Esophagus (tissue), 2 donors: ENCODE measurements around the gene RNF19B. TPM values are rescaled to one million over a fixed set of nuclear protein-coding genes. Genes with fewer than 3 reads are reported as not detected.

Experiments used
- H3K27ac ChIP-seq, 2 donors: one replicate each; pipeline ENCODE4 v1.5.1; 2013; ENCODE audit warnings: low read depth in 2 of 2, mild to moderate bottlenecking in 2 of 2, inconsistent platforms in 1 of 2, low read length in 1 of 2, moderate library complexity in 1 of 2
- H3K27me3 ChIP-seq, 2 donors: one replicate each; pipeline ENCODE4 v1.6.1; 2013; ENCODE audit warnings: low read length in 2 of 2, control low read depth in 1 of 2, mild to moderate bottlenecking in 1 of 2; ENCODE audit not compliant: insufficient read depth in 2 of 2, control insufficient read depth in 1 of 2
- H3K36me3 ChIP-seq, 2 donors: one replicate each; pipeline ENCODE4 v1.6.1; 2013; ENCODE audit warnings: low read length in 1 of 2; ENCODE audit not compliant: control insufficient read depth in 2 of 2, insufficient read depth in 2 of 2
- H3K4me1 ChIP-seq, 2 donors: one replicate each; pipeline ENCODE4 v1.6.1; 2013; ENCODE audit warnings: low read length in 1 of 2; ENCODE audit not compliant: control insufficient read depth in 2 of 2, insufficient read depth in 2 of 2
- H3K4me3 ChIP-seq, 2 donors: one replicate each; pipeline ENCODE4 v1.5.1; 2013; ENCODE audit warnings: low read length in 2 of 2, mild to moderate bottlenecking in 2 of 2, low read depth in 1 of 2, moderate library complexity in 1 of 2
- H3K9me3 ChIP-seq, 2 donors: one replicate each; pipeline ENCODE4 v1.6.1; 2013; ENCODE audit warnings: mild to moderate bottlenecking in 2 of 2, low read depth in 1 of 2, low read length in 1 of 2, moderate library complexity in 1 of 2; ENCODE audit not compliant: control insufficient read depth in 2 of 2, insufficient read depth in 1 of 2
- WGBS, 2 donors: extraction: QIAGEN DNeasy Blood & Tissue Kit; methylation state at CpG; one replicate each; pipeline ENCODE4 v1.1.7; 2013; 5-methylcytosine and 5-hydroxymethylcytosine counted together
- polyA plus RNA-seq, 2 donors: library from polyadenylated mRNA; stranded (reverse); fragments of 200-250 nt; gene quantifications; one replicate each; pipeline ENCODE4 v1.2.3, GENCODE V29; 2013
- donor health status: healthy with polysubstance abuse.
- donor health status: Bipolar disorder and iron deficiency.

RNF19B gene
- polyA plus RNA-seq, 2 donors = 10.7 to 19.9 TPM

- H3K4me1 ChIP-seq = peaks cover 4% of the 10 kb centered on the region in 2 donors
- H3K36me3 ChIP-seq = no peaks in the 10 kb centered on the region
- no peaks in the 10 kb centered on the region for H3K27me3 ChIP-seq
- H3K27ac ChIP-seq = no peak overlapping the region
- 83 to 92% methylated on average over 2 of the region's 2 CpGs for WGBS, 2 donors
- no peaks in the 10 kb centered on the region for H3K9me3 ChIP-seq
- no peak overlapping the region for H3K4me3 ChIP-seq
Measured at GRCh38 chr1:32927441-32927840, 37.2 kb downstream of the RNF19B start.

GRCh38 chr1:32926562-32926961 is 38.0 kb downstream of the RNF19B start:
- Histone ChIP-seq H3K9me3 (no peaks in the 10 kb centered on the region), H3K4me1 (peaks cover 4% of the 10 kb centered on the region in 2 donors), H3K36me3 (no peaks in the 10 kb centered on the region), H3K27ac (no peak overlapping the region), H3K27me3 (no peaks in the 10 kb centered on the region), H3K4me3 (no peak overlapping the region)
- 84 to 89% methylated on average over 6 of the region's 6 CpGs for WGBS, 2 donors

- H3K27ac ChIP-seq = no peak overlapping the region
- H3K9me3 ChIP-seq = no peaks in the 10 kb centered on the region
- WGBS, 2 donors = 26 to 27% methylated on average over 24 of the region's 24 CpGs
- no peaks in the 10 kb centered on the region for H3K27me3 ChIP-seq
- no peaks in the 10 kb centered on the region for H3K36me3 ChIP-seq
- no peak overlapping the region for H3K4me3 ChIP-seq
- peaks cover 4% of the 10 kb centered on the region in 2 donors for H3K4me1 ChIP-seq
Measured at GRCh38 chr1:32925403-32926162, 39.0 kb downstream of the RNF19B start.

GRCh38 chr1:32924881-32925344 is 39.7 kb downstream of the RNF19B start:
- Histone ChIP-seq H3K4me1 (peaks cover 4% of the 10 kb centered on the region in 2 donors), H3K9me3 (no peaks in the 10 kb centered on the region), H3K27me3 (no peaks in the 10 kb centered on the region), H3K4me3 (no peak overlapping the region), H3K36me3 (no peaks in the 10 kb centered on the region), H3K27ac (no peak overlapping the region)
- 9 to 13% methylated on average over 22 to 31 of the region's 31 CpGs for WGBS, 2 donors

- H3K9me3 ChIP-seq = no peaks in the 10 kb centered on the region
- H3K4me3 ChIP-seq = no peak overlapping the region
- H3K36me3 ChIP-seq = no peaks in the 10 kb centered on the region
- no peaks in the 10 kb centered on the region for H3K27me3 ChIP-seq
- peaks cover 4% of the 10 kb centered on the region in 2 donors for H3K4me1 ChIP-seq
- WGBS, 2 donors = 71 to 77% methylated on average over 7 of the region's 7 CpGs
- no peak overlapping the region for H3K27ac ChIP-seq
Measured at GRCh38 chr1:32920833-32921232, 43.8 kb downstream of the RNF19B start.

- H3K4me1 ChIP-seq = peaks cover 4% of the 10 kb centered on the region in 2 donors
- no peaks in the 10 kb centered on the region for H3K9me3 ChIP-seq
- no peak overlapping the region for H3K27ac ChIP-seq
- no peaks in the 10 kb centered on the region for H3K27me3 ChIP-seq
- no peak overlapping the region for H3K4me3 ChIP-seq
- H3K36me3 ChIP-seq = no peaks in the 10 kb centered on the region
- 82 to 86% methylated on average over 11 of the region's 11 CpGs for WGBS, 2 donors
Measured at GRCh38 chr1:32919811-32920733, 44.5 kb downstream of the RNF19B start.

GRCh38 chr1:32918179-32918578 is 46.4 kb downstream of the RNF19B start:
- H3K4me1 ChIP-seq = no peaks in the 10 kb centered on the region
- H3K4me3 ChIP-seq = no peak overlapping the region
- H3K36me3 ChIP-seq = no peaks in the 10 kb centered on the region
- 31 to 70% methylated on average over 1 of the region's 1 CpG for WGBS, 2 donors
- no peaks in the 10 kb centered on the region for H3K27me3 ChIP-seq
- H3K9me3 ChIP-seq = no peaks in the 10 kb centered on the region
- H3K27ac ChIP-seq = no peak overlapping the region

GRCh38 chr1:32917521-32917920 is 47.1 kb downstream of the RNF19B start:
- no peaks in the 10 kb centered on the region for H3K9me3 ChIP-seq

GRCh38 chr1:32915766-32916706 is 48.6 kb downstream of the RNF19B start:
- no peak overlapping the region for H3K27ac ChIP-seq
- 90 to 91% methylated on average over 12 of the region's 12 CpGs for WGBS, 2 donors
- H3K9me3 ChIP-seq = no peaks in the 10 kb centered on the region
- H3K27me3 ChIP-seq = no peaks in the 10 kb centered on the region
- no peaks in the 10 kb centered on the region for H3K36me3 ChIP-seq
- H3K4me3 ChIP-seq = no peak overlapping the region
- H3K4me1 ChIP-seq = no peaks in the 10 kb centered on the region

More at GRCh38 chr1:32917521-32917920, 47.1 kb downstream of the RNF19B start:
- H3K36me3 ChIP-seq = no peaks in the 10 kb centered on the region
- H3K27me3 ChIP-seq = no peaks in the 10 kb centered on the region
- no peak overlapping the region for H3K4me3 ChIP-seq
- no peak overlapping the region for H3K27ac ChIP-seq
- 65 to 74% methylated on average over 7 of the region's 7 CpGs for WGBS, 2 donors
- no peaks in the 10 kb centered on the region for H3K4me1 ChIP-seq
